Skeletal muscle tissue (tissue), 4 donors: ENCODE data around the gene ATG4D. TPM values are rescaled to one million over a fixed set of nuclear protein-coding genes. Genes with fewer than 3 reads are reported as not detected.
"Not testable (repeated sequence)": the region's sequence is repeated elsewhere in the genome, so short reads cannot be mapped to it uniquely, and the experiment has no call there.

Source experiments
- H3K27ac ChIP-seq: one replicate; pipeline ENCODE4 v1.7.0; 2013; ENCODE audit warnings: mild to moderate bottlenecking, low read depth, low read length, inconsistent platforms
- H3K27me3 ChIP-seq, 3 donors: one replicate each; pipeline ENCODE4 v1.7.0; 2013; ENCODE audit warnings: low read length in 3 of 3; ENCODE audit not compliant: control insufficient read depth in 3 of 3, insufficient read depth in 3 of 3
- H3K36me3 ChIP-seq, 3 donors: one replicate each; pipeline ENCODE4 v1.7.0; 2013; ENCODE audit warnings: low read length in 3 of 3; ENCODE audit not compliant: control insufficient read depth in 3 of 3, insufficient read depth in 3 of 3
- H3K4me1 ChIP-seq, 3 donors: one replicate each; pipeline ENCODE4 v1.7.0; 2013; ENCODE audit warnings: low read length in 3 of 3, mild to moderate bottlenecking in 3 of 3; ENCODE audit not compliant: control insufficient read depth in 3 of 3, insufficient read depth in 3 of 3
- H3K4me3 ChIP-seq, 3 donors: one replicate each; pipeline ENCODE4 v1.7.0; 2013; ENCODE audit warnings: low read length in 3 of 3
- H3K9ac ChIP-seq, 3 donors: one replicate each; pipeline ENCODE4 v1.7.0; 2013; ENCODE audit warnings: low read length in 3 of 3, mild to moderate bottlenecking in 3 of 3, moderate library complexity in 2 of 3, low read depth in 1 of 3
- H3K9me3 ChIP-seq, 3 donors: one replicate each; pipeline ENCODE4 v1.7.0; 2013; ENCODE audit warnings: low read length in 3 of 3; ENCODE audit not compliant: control insufficient read depth in 3 of 3
- total RNA-seq: library from RNA; depleted of rRNA; stranded (reverse); fragments of >200 nt; gene quantifications from one replicate; pipeline ENCODE4 v1.2.3, GENCODE V29; 2014
- donor health status: Osteomylitis.

Gene ATG4D
- total RNA-seq, 1 donor from 2014 or later: 20.4 TPM

GRCh38 chr19:10568826-10569651, 25.3 kb downstream of the ATG4D start, which contains the start of gene CDKN2D:
Gene CDKN2D, minus strand, starts transcription at chr19:10568979. Its CDS starts 326 bp downstream, at chr19:10568653.
- Histone ChIP-seq H3K27ac (peak within 1 kb of the TSS; percentile 83), H3K9ac (peak within 1 kb of the TSS; percentile 29 to 76 (median 33)), H3K4me1 (peaks cover 33 to 39% (median 34%) of the 10 kb centered on the region in 3 donors), H3K36me3 (peaks cover 0 to 3% (median 0%) of the 10 kb centered on the region in 3 donors), H3K27me3 (no peaks in the 10 kb centered on the region), H3K4me3 (peak within 1 kb of the TSS; percentile 71 to 75 (median 74)), H3K9me3 (no peaks in the 10 kb centered on the region)

- H3K27ac ChIP-seq, H3K9me3 ChIP-seq, H3K36me3 ChIP-seq: not testable (repeated sequence)
These were observed 30.1 kb downstream of the ATG4D start for GRCh38 chr19:10573793-10574192.

GRCh38 chr19:10574462-10574861, 30.8 kb downstream of the ATG4D start:
- H3K27me3 ChIP-seq: no peaks in the 10 kb centered on the region
- no peaks in the 10 kb centered on the region for H3K9me3 ChIP-seq
- H3K36me3 ChIP-seq: no peaks in the 10 kb centered on the region
- H3K9ac ChIP-seq: no peak overlapping the region
- H3K4me1 ChIP-seq: peaks cover 1 to 3% (median 2%) of the 10 kb centered on the region in 3 donors
- no peak overlapping the region for H3K27ac ChIP-seq
- H3K4me3 ChIP-seq: no peak overlapping the region

More at GRCh38 chr19:10573793-10574192, 30.1 kb downstream of the ATG4D start:
- H3K27me3 ChIP-seq, H3K9ac ChIP-seq, H3K4me1 ChIP-seq, H3K4me3 ChIP-seq: not testable (repeated sequence)

- Histone ChIP-seq H3K27me3 (no peaks in the 10 kb centered on the region), H3K9me3 (no peaks in the 10 kb centered on the region), H3K9ac (no peak overlapping the region), H3K27ac (no peak overlapping the region), H3K4me1 (no peaks in the 10 kb centered on the region), H3K36me3 (no peaks in the 10 kb centered on the region), H3K4me3 (no peak overlapping the region)
These were observed 31.5 kb downstream of the ATG4D start for GRCh38 chr19:10575011-10575716.

- Histone ChIP-seq H3K27me3 (peaks cover 0 to 4% (median 0%) of the 10 kb centered on the region in 3 donors), H3K9me3 (no peaks in the 10 kb centered on the region), H3K4me1 (peaks cover 5 to 6% (median 5%) of the 10 kb centered on the region in 3 donors), H3K4me3 (no peak overlapping the region), H3K9ac (no peak overlapping the region), H3K36me3 (no peaks in the 10 kb centered on the region), H3K27ac (no peak overlapping the region)
These were observed 34.2 kb downstream of the ATG4D start for GRCh38 chr19:10577951-10578350.

- Histone ChIP-seq H3K9ac (peak overlapping the region; percentile 9 to 73 (median 25)), H3K27me3 (peaks cover 0 to 4% (median 0%) of the 10 kb centered on the region in 3 donors), H3K36me3 (no peaks in the 10 kb centered on the region), H3K4me3 (peak overlapping the region; percentile 58 to 72 (median 62)), H3K27ac (no peak overlapping the region), H3K4me1 (peaks cover 5 to 6% (median 5%) of the 10 kb centered on the region in 3 donors), H3K9me3 (no peaks in the 10 kb centered on the region)
These were observed 37.4 kb downstream of the ATG4D start for GRCh38 chr19:10580979-10581631.

- Histone ChIP-seq H3K4me1 (peaks cover 5 to 6% (median 5%) of the 10 kb centered on the region in 3 donors), H3K27ac (no peak overlapping the region), H3K27me3 (peaks cover 2 to 9% (median 5%) of the 10 kb centered on the region in 3 donors), H3K4me3 (no peak overlapping the region), H3K9ac (no peak overlapping the region), H3K36me3 (no peaks in the 10 kb centered on the region), H3K9me3 (no peaks in the 10 kb centered on the region)
These were observed 38.4 kb downstream of the ATG4D start for GRCh38 chr19:10582091-10582490.

- Histone ChIP-seq H3K9me3 (no peaks in the 10 kb centered on the region), H3K27me3 (peaks cover 10 to 14% (median 14%) of the 10 kb centered on the region in 3 donors), H3K27ac (no peak overlapping the region), H3K36me3 (no peaks in the 10 kb centered on the region), H3K4me3 (no peak overlapping the region), H3K9ac (no peak overlapping the region), H3K4me1 (peaks cover 5 to 6% (median 5%) of the 10 kb centered on the region in 3 donors)
These were observed 39.5 kb downstream of the ATG4D start for GRCh38 chr19:10583036-10583776.

GRCh38 chr19:10586396-10586795, 42.7 kb downstream of the ATG4D start:
- Histone ChIP-seq H3K27ac (no peak overlapping the region), H3K4me3 (no peak overlapping the region), H3K27me3 (peaks cover 10 to 14% (median 13%) of the 10 kb centered on the region in 3 donors)

More at GRCh38 chr19:10586396-10586795, 42.7 kb downstream of the ATG4D start:
- Histone ChIP-seq H3K9ac (no peak overlapping the region), H3K9me3 (no peaks in the 10 kb centered on the region), H3K36me3 (no peaks in the 10 kb centered on the region), H3K4me1 (peaks cover under 1 to 2% (median 1%) of the 10 kb centered on the region in 3 donors)
